Measurements from ENCODE around the gene KISS1. TPM values are rescaled to one million over a fixed set of nuclear protein-coding genes. Genes with fewer than 3 reads are reported as not detected.
"Not testable (repeated sequence)": the region's sequence is repeated elsewhere in the genome, so short reads cannot be mapped to it uniquely, and the experiment has no call there.

The KISS1 gene
- total RNA-seq: 0.34 to 0.60 TPM in 2 of 3 replicates, not detected in the other

GRCh38 chr1:204196068-204196795, at the start of gene KISS1:
Gene KISS1, minus strand, starts transcription at chr1:204196491. Its CDS starts 3,615 bp downstream, at chr1:204192876.
- H3K4me1 Mint-ChIP-seq: peaks cover 32% of the 10 kb centered on the region
- H3K27ac Mint-ChIP-seq: no peak within 1 kb of the TSS
- H3K9me3 Mint-ChIP-seq: no peaks in the 10 kb centered on the region
- no peak within 1 kb of the TSS for H3K4me3 Mint-ChIP-seq
- TF ChIP-seq CTCF (IDR thresholded peaks at IDR 0.05; ENCODE audit: unreplicated experiment): no peak
- H3K27me3 Mint-ChIP-seq (ENCODE audit: low read depth): peaks cover 22% of the 10 kb centered on the region
- H3K36me3 Mint-ChIP-seq: no peaks in the 10 kb centered on the region
- DNase-seq (ENCODE audit: low spot score in 2 of 2, unreplicated experiment in 2 of 2): no peak

DNA sequence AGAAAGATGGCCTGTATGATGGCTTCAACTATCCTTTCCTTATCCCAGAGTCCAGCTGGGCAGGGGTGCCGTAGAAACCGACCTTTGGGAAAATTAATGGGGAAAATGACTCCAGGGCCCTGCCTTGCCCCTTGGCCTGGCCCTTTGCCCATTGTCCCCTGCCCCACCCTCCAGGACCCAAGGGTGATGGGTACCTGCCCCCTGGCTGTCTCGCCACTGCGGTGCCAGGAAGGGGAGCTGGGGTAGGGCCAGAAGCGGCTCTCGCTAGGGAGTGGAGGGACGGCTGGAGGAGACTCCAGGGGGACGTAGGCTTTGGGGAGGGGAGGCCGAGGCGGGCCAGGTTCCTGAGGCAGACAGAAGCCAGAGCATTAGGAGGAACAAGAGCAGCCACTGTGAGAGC, 46.6 kb upstream of the KISS1 start:
- TF ChIP-seq CTCF (IDR thresholded peaks at IDR 0.05; ENCODE audit: unreplicated experiment): no peak
- Mint-ChIP-seq H3K4me1 (no peaks in the 10 kb centered on the region), H3K36me3 (peaks cover 54% of the 10 kb centered on the region), H3K27ac (no peak overlapping the region), H3K27me3 (ENCODE audit: low read depth) (no peaks in the 10 kb centered on the region), H3K9me3 (no peaks in the 10 kb centered on the region), H3K4me3 (no peak overlapping the region)
- no peak for DNase-seq (ENCODE audit: low spot score in 2 of 2, unreplicated experiment in 2 of 2)

DNA sequence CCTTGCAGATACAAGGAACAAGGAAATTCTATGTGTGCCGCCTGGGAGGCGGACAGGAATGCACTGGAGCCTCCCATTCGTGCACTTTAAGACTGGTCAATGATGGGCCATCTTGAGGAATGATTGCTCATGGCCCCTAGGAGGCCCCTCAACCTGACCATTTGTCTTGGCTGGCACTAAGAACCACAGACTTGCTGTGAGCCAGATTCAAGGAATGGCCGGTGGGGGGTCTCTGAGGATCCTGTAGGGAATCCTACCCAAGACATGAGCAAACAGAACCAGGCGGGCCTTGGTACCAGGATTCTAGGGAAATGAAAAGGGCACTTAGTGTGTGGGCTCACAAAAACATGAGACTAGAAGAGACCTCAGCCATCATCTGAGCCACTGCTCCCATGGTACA, 45.6 kb upstream of the KISS1 start:
- Mint-ChIP-seq H3K27ac (no peak overlapping the region), H3K4me1 (no peaks in the 10 kb centered on the region), H3K27me3 (ENCODE audit: low read depth) (no peaks in the 10 kb centered on the region), H3K9me3 (no peaks in the 10 kb centered on the region), H3K36me3 (peaks cover 59% of the 10 kb centered on the region), H3K4me3 (no peak overlapping the region)
- DNase-seq (ENCODE audit: low spot score in 2 of 2, unreplicated experiment in 2 of 2): no peak
- TF ChIP-seq CTCF (IDR thresholded peaks at IDR 0.05; ENCODE audit: unreplicated experiment): no peak

DNA sequence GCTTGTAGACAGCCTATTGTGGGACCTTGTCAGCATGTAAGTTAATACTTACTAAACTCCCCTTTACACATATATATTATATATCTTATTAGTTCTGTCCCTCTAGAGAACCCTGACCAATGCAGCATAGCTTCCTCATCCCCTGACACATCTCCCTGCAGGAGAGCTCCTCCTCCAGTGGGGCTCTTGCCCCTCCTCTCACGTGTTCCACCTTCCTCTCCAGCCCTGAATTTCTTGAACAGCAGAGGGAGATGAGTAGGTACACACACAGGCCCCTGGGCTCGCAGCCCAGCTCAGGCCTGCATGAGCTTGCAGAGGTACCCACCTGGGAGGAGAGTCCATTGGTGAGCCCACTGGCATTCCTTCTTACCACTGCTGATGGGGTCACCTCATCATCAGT, 44.8 kb upstream of the KISS1 start:
- Mint-ChIP-seq H3K36me3 (peaks cover 60% of the 10 kb centered on the region), H3K9me3 (peaks cover 5% of the 10 kb centered on the region), H3K27me3 (ENCODE audit: low read depth) (no peaks in the 10 kb centered on the region), H3K27ac (no peak overlapping the region), H3K4me3 (no peak overlapping the region), H3K4me1 (no peaks in the 10 kb centered on the region)
- TF ChIP-seq CTCF (IDR thresholded peaks at IDR 0.05; ENCODE audit: unreplicated experiment): no peak
- DNase-seq (ENCODE audit: low spot score in 2 of 2, unreplicated experiment in 2 of 2): no peak

GRCh38 chr1:204240233-204240632, 43.9 kb upstream of the KISS1 start:
- TF ChIP-seq CTCF (IDR thresholded peaks at IDR 0.05; ENCODE audit: unreplicated experiment): no peak
- Mint-ChIP-seq H3K4me1 (no peaks in the 10 kb centered on the region), H3K27ac (no peak overlapping the region), H3K36me3 (peaks cover 62% of the 10 kb centered on the region), H3K9me3 (peaks cover 8% of the 10 kb centered on the region), H3K27me3 (ENCODE audit: low read depth) (no peaks in the 10 kb centered on the region), H3K4me3 (no peak overlapping the region)
- DNase-seq (ENCODE audit: low spot score in 2 of 2, unreplicated experiment in 2 of 2): no peak

DNA sequence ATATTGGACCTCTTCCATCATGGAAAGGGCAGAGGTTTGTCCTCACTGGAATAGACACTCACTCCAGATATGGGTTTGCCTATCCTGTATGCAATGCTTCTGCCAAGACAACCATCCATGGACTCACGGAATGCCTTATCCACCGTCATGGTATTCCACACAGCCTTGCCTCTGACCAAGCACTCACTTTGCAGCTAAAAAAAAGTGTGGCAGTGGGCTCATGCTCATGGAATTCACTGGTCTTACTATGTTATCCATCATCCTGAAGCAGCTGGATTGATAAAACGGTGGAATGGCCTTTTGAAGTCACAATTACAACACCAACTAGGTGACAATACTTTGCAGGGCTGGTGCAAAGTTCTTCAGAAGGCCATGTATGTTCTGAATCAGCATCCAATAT, 43.1 kb upstream of the KISS1 start:
- peaks cover 59% of the 10 kb centered on the region for H3K36me3 Mint-ChIP-seq
- not testable (repeated sequence) for H3K4me3 Mint-ChIP-seq; H3K4me1 Mint-ChIP-seq; DNase-seq (ENCODE audit: low spot score in 2 of 2, unreplicated experiment in 2 of 2); H3K27me3 Mint-ChIP-seq (ENCODE audit: low read depth); H3K9me3 Mint-ChIP-seq; H3K27ac Mint-ChIP-seq

DNA sequence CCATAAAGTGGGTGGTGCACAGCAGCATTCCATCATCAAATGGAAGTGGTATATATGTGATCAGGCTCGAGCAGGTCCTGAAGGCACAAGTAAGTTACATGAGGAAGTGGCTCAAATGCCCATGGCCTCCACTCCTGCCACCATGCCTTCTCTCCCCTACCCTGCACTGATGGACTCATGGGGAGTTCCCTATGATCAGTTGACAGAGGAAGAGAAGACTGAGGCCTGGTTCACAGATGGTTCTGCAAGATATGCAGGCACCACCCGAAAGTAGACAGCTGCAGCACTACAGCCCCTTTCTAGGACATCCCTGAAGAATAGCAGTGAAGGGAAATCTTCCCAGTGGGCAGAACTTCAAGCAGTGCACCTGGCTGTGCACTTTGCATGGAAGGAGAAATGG, 42.2 kb upstream of the KISS1 start:
- not testable (repeated sequence) for DNase-seq (ENCODE audit: low spot score in 2 of 2, unreplicated experiment in 2 of 2); H3K27ac Mint-ChIP-seq; H3K9me3 Mint-ChIP-seq; H3K27me3 Mint-ChIP-seq (ENCODE audit: low read depth); H3K4me1 Mint-ChIP-seq; H3K4me3 Mint-ChIP-seq
- H3K36me3 Mint-ChIP-seq: peaks cover 66% of the 10 kb centered on the region

DNA sequence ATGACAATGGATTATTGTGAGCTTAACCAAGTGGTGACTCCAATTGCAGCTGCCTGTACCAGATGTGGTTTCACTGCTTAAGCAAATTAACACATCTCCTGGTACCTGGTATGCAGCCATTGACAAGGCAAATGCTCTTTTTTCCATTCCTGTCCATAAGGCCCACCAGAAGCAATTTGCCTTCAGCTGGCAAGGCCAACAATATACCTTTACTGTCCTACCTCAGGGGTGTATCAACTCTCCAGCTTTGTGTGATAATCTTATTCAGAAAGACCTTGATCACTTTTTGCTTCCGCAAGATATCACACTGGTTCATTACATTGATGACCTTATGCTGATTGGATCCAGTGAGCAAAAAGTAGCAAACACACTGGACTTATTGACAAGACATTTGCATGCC, 41.2 kb upstream of the KISS1 start:
- peaks cover 67% of the 10 kb centered on the region for H3K36me3 Mint-ChIP-seq
- H3K4me3 Mint-ChIP-seq; H3K4me1 Mint-ChIP-seq; H3K27me3 Mint-ChIP-seq (ENCODE audit: low read depth); H3K27ac Mint-ChIP-seq; H3K9me3 Mint-ChIP-seq; DNase-seq (ENCODE audit: low spot score in 2 of 2, unreplicated experiment in 2 of 2): not testable (repeated sequence)

Data from mesothelial cell of epicardium (in vitro differentiated cells).